ENCODE measurements around the gene NT5DC1.

The NT5DC1 gene

GRCh38 chr6:116144605-116145004 lies 44.0 kb downstream of the NT5DC1 start:
- no peak for DNase-seq

GRCh38 chr6:116145803-116146675 lies 45.4 kb downstream of the NT5DC1 start:
- no peak for DNase-seq

- no peak for DNase-seq
Measured at GRCh38 chr6:116152620-116153019, 52.0 kb downstream of the NT5DC1 start.

- DNase-seq, result no peak
Measured at GRCh38 chr6:116154887-116155286, 54.2 kb downstream of the NT5DC1 start.

- DNase-seq, result no peak
Measured at GRCh38 chr6:116156405-116157326, 56.0 kb downstream of the NT5DC1 start.

GRCh38 chr6:116157391-116157790 lies 56.7 kb downstream of the NT5DC1 start:
- no peak for DNase-seq

GRCh38 chr6:116158641-116159040 lies 58.0 kb downstream of the NT5DC1 start:
- no peak for DNase-seq

- no peak for DNase-seq
Measured at GRCh38 chr6:116159782-116160524, 59.3 kb downstream of the NT5DC1 start.

- no peak for DNase-seq
Measured at GRCh38 chr6:116165596-116165995, 64.9 kb downstream of the NT5DC1 start.

GRCh38 chr6:116166369-116166768 lies 65.7 kb downstream of the NT5DC1 start:
- DNase-seq, result no peak

- DNase-seq, result no peak
Measured at GRCh38 chr6:116168148-116168547, 67.5 kb downstream of the NT5DC1 start.

GRCh38 chr6:116169880-116170279 lies 69.2 kb downstream of the NT5DC1 start:
- no peak for DNase-seq

- DNase-seq, result no peak
Measured at GRCh38 chr6:116170358-116171057, 69.9 kb downstream of the NT5DC1 start.

- DNase-seq, result no peak
Measured at GRCh38 chr6:116173928-116174327, 73.3 kb downstream of the NT5DC1 start.

- DNase-seq, result no peak
Measured at GRCh38 chr6:116175344-116175743, 74.7 kb downstream of the NT5DC1 start.

- no peak for DNase-seq
Measured at GRCh38 chr6:116176596-116176995, 75.9 kb downstream of the NT5DC1 start.

- no peak for DNase-seq
Measured at GRCh38 chr6:116180375-116180774, 79.7 kb downstream of the NT5DC1 start.

GRCh38 chr6:116189472-116189871 lies 88.8 kb downstream of the NT5DC1 start:
- no peak for DNase-seq

GRCh38 chr6:116190550-116190949 lies 89.9 kb downstream of the NT5DC1 start:
- DNase-seq, result no peak

GRCh38 chr6:116191881-116192280 lies 91.2 kb downstream of the NT5DC1 start:
- no peak for DNase-seq

GRCh38 chr6:116192786-116193185 lies 92.1 kb downstream of the NT5DC1 start:
- DNase-seq, result no peak

GRCh38 chr6:116196841-116197240 lies 96.2 kb downstream of the NT5DC1 start:
- no peak for DNase-seq
